HEK293T (cell line): Measurements from ENCODE around the gene GSAP.

Experiments
- CTCF ChIA-PET: fragments of 350-600 bp; formaldehyde crosslinking; extraction: SDS; loops from one replicate; lab custom pipeline; 2021; ENCODE audit warnings: antibody characterized with exemption, inconsistent platforms; lab: Yijun Ruan, JAX
- POLR2A ChIA-PET: fragments of 350-600 bp; formaldehyde crosslinking; extraction: SDS; loops from one replicate; lab custom pipeline; 2020; ENCODE audit warnings: antibody characterized with exemption, inconsistent platforms; lab: Yijun Ruan, JAX
- DNase-seq: peaks from one replicate; pipeline ENCODE4 v3.0.0; 2012; ENCODE audit warnings: mixed read lengths; ENCODE audit errors: extremely low spot score
- ARNT ChIP-seq: fragments of 450-650 bp; IDR thresholded peaks from 2 replicates; pipeline ENCODE4 v1.6.1; 2017; ENCODE audit warnings: mild to moderate bottlenecking
- BHLHE40 ChIP-seq: fragments of 450-650 bp; IDR thresholded peaks from 2 replicates; pipeline ENCODE4 v1.6.1; 2016; ENCODE audit warnings: mild to moderate bottlenecking, moderate library complexity, borderline replicate concordance
- CTBP1 ChIP-seq: fragments of 450-650 bp; IDR thresholded peaks from 2 replicates; pipeline ENCODE4 v1.6.1; 2016; ENCODE audit warnings: borderline replicate concordance
- ELF4 ChIP-seq: fragments of 450-650 bp; IDR thresholded peaks from 2 replicates; pipeline ENCODE4 v1.6.1; 2017; ENCODE audit warnings: antibody characterized with exemption
- FOXA1 ChIP-seq: fragments of 450-650 bp; IDR thresholded peaks from 2 replicates; pipeline ENCODE4 v1.6.1; 2016; ENCODE audit warnings: mild to moderate bottlenecking
- FOXK2 ChIP-seq: fragments of 450-650 bp; IDR thresholded peaks from 2 replicates; pipeline ENCODE4 v1.6.1; 2016; ENCODE audit warnings: mild to moderate bottlenecking
- FOXM1 ChIP-seq: fragments of 450-650 bp; IDR thresholded peaks from 2 replicates; pipeline ENCODE4 v1.6.1; 2017; ENCODE audit warnings: mild to moderate bottlenecking, borderline replicate concordance
- HDGF ChIP-seq: fragments of 450-650 bp; IDR thresholded peaks from 2 replicates; pipeline ENCODE4 v1.6.1; 2017; ENCODE audit warnings: antibody characterized with exemption, borderline replicate concordance
- L3MBTL2 ChIP-seq: fragments of 450-650 bp; conservative IDR thresholded peaks from 2 replicates; pipeline ENCODE4 v1.6.1; 2016; ENCODE audit warnings: mild to moderate bottlenecking
- LEF1 ChIP-seq: fragments of 450-650 bp; IDR thresholded peaks from 2 replicates; pipeline ENCODE4 v1.6.1; 2017; ENCODE audit warnings: mild to moderate bottlenecking, borderline replicate concordance
- NFRKB ChIP-seq: fragments of 450-650 bp; IDR thresholded peaks from 2 replicates; pipeline ENCODE4 v1.6.1; 2016; ENCODE audit warnings: mild to moderate bottlenecking, moderate library complexity
- SP1 ChIP-seq: fragments of 450-650 bp; IDR thresholded peaks from 2 replicates; pipeline ENCODE4 v1.6.1; 2017
- SUZ12 ChIP-seq: fragments of 450-650 bp; IDR thresholded peaks from 2 replicates; pipeline ENCODE4 v1.6.1; 2016; ENCODE audit warnings: mild to moderate bottlenecking
- TARDBP ChIP-seq: fragments of 450-650 bp; IDR thresholded peaks from 2 replicates; pipeline ENCODE4 v1.6.1; 2016
- ZNF384 ChIP-seq: fragments of 450-650 bp; IDR thresholded peaks from 2 replicates; pipeline ENCODE4 v1.6.1; 2016
- TF ChIP-seq, protein P1 (sequence below): fragments of 450-650 bp; IDR thresholded peaks from 2 replicates; pipeline ENCODE4 v1.6.1; 2016

GSAP gene

DNA sequence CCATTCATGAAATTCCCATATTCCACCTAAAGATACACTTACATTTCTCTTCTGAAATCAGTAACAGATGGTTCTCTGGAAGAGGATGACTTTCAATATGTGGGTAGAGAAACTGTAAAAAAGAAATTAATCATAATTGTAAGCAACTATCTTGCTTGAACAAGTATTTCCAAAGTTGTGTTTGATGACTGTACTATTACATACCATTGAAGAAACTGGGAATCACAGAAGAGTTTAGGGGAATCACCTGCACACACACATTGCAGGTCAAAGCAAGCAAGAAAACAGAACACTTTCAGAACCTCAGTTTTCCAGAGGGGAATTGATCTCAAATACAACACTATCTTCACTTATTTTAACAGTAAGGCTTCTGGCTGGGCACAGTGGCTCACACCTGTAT lies 33.6 kb downstream of the GSAP start:
- ChIA-PET CTCF (no interaction called here), POLR2A (no interaction called here)
- DNase-seq, result no peak
- TF ChIP-seq BHLHE40 (no peak), CTBP1 (no peak), SUZ12 (no peak), FOXM1 (no peak), L3MBTL2 (no peak), ARNT (no peak)

DNA sequence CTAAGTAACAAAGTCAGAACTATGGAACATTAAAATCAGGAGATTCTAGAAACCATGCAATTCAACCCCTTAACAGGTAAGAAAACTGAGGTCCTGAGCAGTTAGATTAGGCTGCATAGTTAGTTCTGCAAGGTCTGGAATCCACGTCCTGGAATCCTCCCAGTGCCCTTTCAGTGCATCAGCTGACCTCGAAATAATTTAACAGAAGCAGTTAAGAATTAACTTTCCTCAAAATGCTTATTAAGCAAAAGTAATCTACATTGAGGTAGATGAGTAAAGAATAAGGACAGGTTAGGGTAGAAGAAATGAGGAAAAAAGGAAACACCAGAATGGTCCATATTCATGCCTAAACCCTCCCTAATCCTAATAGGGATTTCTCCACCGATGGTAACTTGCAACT lies 37.6 kb downstream of the GSAP start:
- CTCF ChIA-PET, result no interaction called here
- no peak for DNase-seq
- POLR2A ChIA-PET, result no interaction called here
- TF ChIP-seq HDGF (no peak), ZNF384 (no peak), ELF4 (no peak), BHLHE40 (no peak), LEF1 (no peak), FOXM1 (no peak), FOXA1 (no peak), SUZ12 (no peak), NFRKB (no peak), CTBP1 (no peak), L3MBTL2 (no peak), SP1 (no peak)
- TF ChIP-seq, protein P1, sequence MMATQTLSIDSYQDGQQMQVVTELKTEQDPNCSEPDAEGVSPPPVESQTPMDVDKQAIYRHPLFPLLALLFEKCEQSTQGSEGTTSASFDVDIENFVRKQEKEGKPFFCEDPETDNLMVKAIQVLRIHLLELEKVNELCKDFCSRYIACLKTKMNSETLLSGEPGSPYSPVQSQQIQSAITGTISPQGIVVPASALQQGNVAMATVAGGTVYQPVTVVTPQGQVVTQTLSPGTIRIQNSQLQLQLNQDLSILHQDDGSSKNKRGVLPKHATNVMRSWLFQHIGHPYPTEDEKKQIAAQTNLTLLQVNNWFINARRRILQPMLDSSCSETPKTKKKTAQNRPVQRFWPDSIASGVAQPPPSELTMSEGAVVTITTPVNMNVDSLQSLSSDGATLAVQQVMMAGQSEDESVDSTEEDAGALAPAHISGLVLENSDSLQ, result no peak

DNA sequence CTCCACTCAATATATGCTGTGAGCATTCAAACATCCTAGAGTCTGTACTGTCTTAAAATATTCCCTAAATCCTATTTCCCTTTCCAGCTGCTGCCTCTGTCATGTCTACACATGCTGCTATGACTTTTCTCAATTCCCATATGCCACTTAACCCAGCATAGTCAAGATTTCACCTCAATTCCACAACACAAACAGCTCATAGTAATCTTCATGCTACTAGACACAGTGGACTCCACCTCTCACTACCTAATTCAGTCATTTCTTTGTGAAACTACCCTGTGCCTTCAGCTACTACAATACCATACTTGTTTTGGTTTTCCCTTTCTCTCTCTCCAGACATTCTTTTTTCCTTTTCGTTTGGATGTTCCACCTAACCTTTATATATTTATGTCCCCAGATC lies 45.5 kb downstream of the GSAP start:
- DNase-seq, result no peak
- ChIA-PET CTCF (no interaction called here), POLR2A (no interaction called here)
- no peak for TF ChIP-seq FOXA1
- TF ChIP-seq ZNF384, result no peak
- no peak for TF ChIP-seq ARNT
- no peak for TF ChIP-seq FOXK2
- TF ChIP-seq NFRKB, result no peak
- no peak for TF ChIP-seq TARDBP
- TF ChIP-seq ELF4, result no peak

DNA sequence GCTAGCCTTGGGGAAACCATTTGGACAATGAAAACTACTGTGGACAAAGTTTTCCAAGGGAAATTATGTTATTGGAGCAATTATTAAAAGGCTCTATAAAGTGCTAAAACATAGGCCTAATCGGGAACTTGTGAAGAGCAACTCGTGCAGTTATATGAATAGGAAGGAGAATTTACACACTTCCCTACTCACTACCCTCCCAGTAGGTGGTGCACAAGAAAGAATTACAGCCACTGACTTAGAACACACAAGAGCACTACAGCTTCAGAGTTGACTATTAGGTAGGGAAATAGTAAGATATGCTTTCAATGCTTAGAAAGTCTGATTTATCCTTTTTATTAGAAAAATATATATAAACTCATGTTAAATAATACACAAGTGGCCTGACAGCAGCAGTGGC lies 47.2 kb downstream of the GSAP start:
- POLR2A ChIA-PET, result no interaction called here
- TF ChIP-seq FOXA1 (no peak), NFRKB (no peak), L3MBTL2 (no peak), LEF1 (no peak)
- TF ChIP-seq, protein P1, result no peak
- DNase-seq, result no peak
- CTCF ChIA-PET, result no interaction called here

DNA sequence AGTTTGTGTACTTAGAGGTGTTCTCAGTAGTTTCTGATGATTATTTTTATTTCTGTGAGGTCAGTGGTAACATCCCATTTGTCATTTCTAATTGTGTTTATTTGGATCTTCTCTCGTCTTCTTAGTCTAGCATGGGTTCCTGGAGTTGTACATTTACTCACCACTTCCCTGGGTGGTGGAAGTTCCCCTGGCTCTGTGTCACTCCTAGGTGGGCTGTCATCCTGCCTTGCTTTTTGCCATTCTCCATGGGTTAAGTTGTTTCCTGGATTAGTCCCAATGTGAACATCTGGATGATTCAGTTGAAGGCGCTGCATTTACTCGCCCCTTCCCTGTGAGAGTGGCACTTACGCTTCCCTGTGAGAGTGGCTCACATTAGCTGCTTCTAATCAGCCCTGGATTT lies 48.2 kb downstream of the GSAP start:
- DNase-seq, result no peak
- TF ChIP-seq ZNF384 (no peak), CTBP1 (no peak), HDGF (no peak), BHLHE40 (no peak), ARNT (no peak), FOXK2 (no peak), L3MBTL2 (no peak), TARDBP (no peak), ELF4 (no peak), FOXM1 (no peak), SP1 (no peak), LEF1 (no peak), FOXA1 (no peak), NFRKB (no peak), SUZ12 (no peak)
- TF ChIP-seq, protein P1, result no peak
- POLR2A ChIA-PET, result no interaction called here
- CTCF ChIA-PET, result no interaction called here

DNA sequence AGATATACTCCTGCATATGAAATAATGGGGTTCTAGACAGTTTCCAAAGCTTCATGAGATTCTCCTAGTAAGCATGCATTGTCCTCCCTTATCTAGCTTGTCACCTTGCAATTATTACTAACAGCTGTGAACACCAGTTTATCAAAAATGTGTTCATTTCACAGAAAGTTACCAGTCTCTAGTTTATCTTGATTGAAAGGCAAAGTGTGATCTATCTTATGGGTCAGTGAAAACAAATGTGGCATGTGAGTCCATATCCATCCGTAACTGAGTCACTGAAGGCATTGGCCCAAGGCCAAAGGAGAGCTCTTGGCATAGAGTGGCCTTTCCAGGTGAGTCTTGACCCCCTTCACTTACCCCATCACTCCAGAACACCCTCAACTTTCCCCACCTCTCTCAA lies 53.2 kb downstream of the GSAP start:
- ChIA-PET POLR2A (no interaction called here), CTCF (no interaction called here)
- no peak for DNase-seq
- no peak for TF ChIP-seq ZNF384
- TF ChIP-seq LEF1, result no peak
- no peak for TF ChIP-seq BHLHE40
- TF ChIP-seq FOXA1, result no peak
- TF ChIP-seq CTBP1, result no peak
- TF ChIP-seq TARDBP, result no peak
- no peak for TF ChIP-seq NFRKB
- no peak for TF ChIP-seq HDGF
- no peak for TF ChIP-seq SUZ12
- no peak for TF ChIP-seq ELF4
- no peak for TF ChIP-seq ARNT
- no peak for TF ChIP-seq SP1
- TF ChIP-seq FOXM1, result no peak
- no peak for TF ChIP-seq FOXK2
- TF ChIP-seq, protein P1, result no peak
- no peak for TF ChIP-seq L3MBTL2
